Stomach (tissue), 9 donors: ENCODE measurements around the gene DLG2. TPM values are rescaled to one million over a fixed set of nuclear protein-coding genes. Genes with fewer than 3 reads are reported as not detected.

Experiments used
- DNase-seq, 2 donors: peaks; one replicate each; pipeline versions ENCODE4 v3.0.0 to v3.0.0-alpha.2; 2013 to 2019
- H3K27ac ChIP-seq, 5 donors: fragments of 200-600 bp in 4 of 5; sonication (generic) in 4 of 5; one replicate each; pipeline ENCODE4 v1.5.1; 2013 to 2019; ENCODE audit warnings: mild to moderate bottlenecking in 1 of 5, moderate library complexity in 1 of 5
- H3K27me3 ChIP-seq, 3 donors: fragments of 200-600 bp; sonication (generic); one replicate each; pipeline ENCODE4 v1.5.1; 2017 to 2019; ENCODE audit warnings: mixed run types in 1 of 3
- H3K36me3 ChIP-seq, 4 donors: fragments of 200-600 bp; sonication (generic); 1 replicate in 3 of 4; 2 replicates in 1 of 4; pipeline ENCODE4 v1.5.1; 2016 to 2019
- H3K4me1 ChIP-seq, 4 donors: fragments of 200-600 bp; sonication (generic); one replicate each; pipeline ENCODE4 v1.5.1; 2016 to 2019
- H3K4me3 ChIP-seq, 4 donors: fragments of 200-600 bp; sonication (generic) in 3 of 4; one replicate each; pipeline ENCODE4 v1.5.1; 2016 to 2019; ENCODE audit warnings: mild to moderate bottlenecking in 1 of 4
- H3K9me3 ChIP-seq, 4 donors: fragments of 200-600 bp; sonication (generic); one replicate each; pipeline ENCODE4 v1.5.1; 2016 to 2019
- CTCF ChIP-seq, 7 experiments: fragments of 450-650 bp in 4 of 7; fragments of 200-600 bp in 3 of 7; sonication (generic) in 3 of 7; IDR thresholded peaks; one replicate each; pipeline ENCODE4 v1.5.1; 2016 to 2019; ENCODE audit warnings: antibody characterized with exemption in 7 of 7, control low read depth in 2 of 7, mild to moderate bottlenecking in 1 of 7
- EP300 ChIP-seq: sonication (generic); formaldehyde crosslinking; IDR thresholded peaks from one replicate; pipeline ENCODE4 v1.6.1; 2017; ENCODE audit warnings: antibody characterized with exemption
- POLR2A ChIP-seq, 4 donors: fragments of 450-650 bp; IDR thresholded peaks; one replicate each; pipeline ENCODE4 v1.6.1; 2016; ENCODE audit warnings: antibody characterized with exemption in 4 of 4, control low read depth in 2 of 4, mild to moderate bottlenecking in 1 of 4, moderate library complexity in 1 of 4
- POLR2AphosphoS5 ChIP-seq, 3 donors: sonication (generic); formaldehyde crosslinking; IDR thresholded peaks; one replicate each; pipeline ENCODE4 v1.6.1; 2016; ENCODE audit warnings: antibody characterized with exemption in 3 of 3
- WGBS, 5 donors: extraction: QIAGEN DNeasy Blood & Tissue Kit in 3 of 5; methylation state at CpG; one replicate each; pipeline versions ENCODE4 v1.1.5 to v1.1.7; 2013 to 2018; 5-methylcytosine and 5-hydroxymethylcytosine counted together
- intact Hi-C: fragments of 100-400 bp; cut with DNase I; formaldehyde crosslinking; loops from one replicate; pipeline ENCODE4 v1.15.1; 2023; ENCODE audit warnings: low total_unique reads
- polyA plus RNA-seq, 3 donors: library from polyadenylated mRNA; stranded (reverse); fragments of 200-250 nt; gene quantifications; one replicate each; pipeline ENCODE4 v1.2.3, GENCODE V29; 2013
- total RNA-seq, 5 donors: library from RNA; depleted of rRNA; stranded (reverse); fragments of >200 nt; gene quantifications; one replicate each; pipeline versions ENCODE4 v1.1.0 to v1.2.3, GENCODE V29; 2014 to 2016
- donor health status: healthy with polysubstance abuse.
- donor health status: Bipolar disorder and iron deficiency.
- donor health status: healthy.

DLG2 gene
- total and polyA plus RNA-seq, 8 donors = 1.3 to 19.1 (median 3.5) TPM

GRCh38 chr11:84437071-84437980, 1189.8 kb downstream of the DLG2 start:
- Histone ChIP-seq H3K27me3 (no peaks in the 10 kb centered on the region), H3K4me3 (peak overlapping the region; percentile 17 to 29 (median 26)), H3K4me1 (peaks cover 0 to 11% (median 0%) of the 10 kb centered on the region in 4 donors), H3K9me3 (peaks cover 0 to 4% (median 0%) of the 10 kb centered on the region in 4 donors), H3K27ac (no peak overlapping the region), H3K36me3 (no peaks in the 10 kb centered on the region)
- DNase-seq = peak; percentile 53 to 75
- intact Hi-C loops = no loop called here
- TF ChIP-seq CTCF (IDR thresholded peaks at IDR 0.05) (no peak), EP300 (no peak), POLR2A (IDR thresholded peaks at IDR 0.05) (no peak), POLR2AphosphoS5 (IDR thresholded peaks at IDR 0.05) (no peak)
- 8 to 20% (median 12%) methylated on average over 17 to 21 of the region's 21 CpGs for WGBS, 5 donors

- DNase-seq = peak in 1 of 2 donors; percentile 6
- no peaks in the 10 kb centered on the region for H3K9me3 ChIP-seq
These were observed 1196.5 kb downstream of the DLG2 start for GRCh38 chr11:84430661-84431060.

GRCh38 chr11:84425673-84426072, 1201.5 kb downstream of the DLG2 start:
- H3K4me3 ChIP-seq = no peak overlapping the region
- no peaks in the 10 kb centered on the region for H3K36me3 ChIP-seq
- H3K27me3 ChIP-seq = no peaks in the 10 kb centered on the region
- no peak for DNase-seq
- no peak overlapping the region for H3K27ac ChIP-seq
- TF ChIP-seq EP300 (no peak), POLR2A (IDR thresholded peaks at IDR 0.05) (no peak), CTCF (IDR thresholded peaks at IDR 0.05) (no peak), POLR2AphosphoS5 (IDR thresholded peaks at IDR 0.05) (no peak)
- H3K9me3 ChIP-seq = no peaks in the 10 kb centered on the region
- H3K4me1 ChIP-seq = no peaks in the 10 kb centered on the region
- intact Hi-C loops = no loop called here

More at GRCh38 chr11:84430661-84431060, 1196.5 kb downstream of the DLG2 start:
- no peaks in the 10 kb centered on the region for H3K27me3 ChIP-seq
- WGBS, 5 donors = 68 to 91% (median 70%) methylated on average over 2 of the region's 2 CpGs
- H3K4me3 ChIP-seq = no peak overlapping the region
- H3K36me3 ChIP-seq = no peaks in the 10 kb centered on the region
- TF ChIP-seq CTCF (IDR thresholded peaks at IDR 0.05) = no peak
- TF ChIP-seq POLR2AphosphoS5 (IDR thresholded peaks at IDR 0.05) = no peak
- no peak for TF ChIP-seq EP300
- H3K27ac ChIP-seq = no peak overlapping the region
- H3K4me1 ChIP-seq = no peaks in the 10 kb centered on the region
- intact Hi-C loops = no loop called here

- intact Hi-C loops = no loop called here
- TF ChIP-seq EP300 (no peak), CTCF (IDR thresholded peaks at IDR 0.05) (no peak), POLR2A (IDR thresholded peaks at IDR 0.05) (no peak), POLR2AphosphoS5 (IDR thresholded peaks at IDR 0.05) (no peak)
These were observed 1206.9 kb downstream of the DLG2 start for GRCh38 chr11:84420271-84420670.

More at GRCh38 chr11:84420271-84420670, 1206.9 kb downstream of the DLG2 start:
- peak in 1 of 2 donors; percentile 7 for DNase-seq
- Histone ChIP-seq H3K36me3 (no peaks in the 10 kb centered on the region), H3K9me3 (no peaks in the 10 kb centered on the region), H3K27me3 (no peaks in the 10 kb centered on the region), H3K4me1 (no peaks in the 10 kb centered on the region), H3K27ac (no peak overlapping the region), H3K4me3 (no peak overlapping the region)
- 52 to 68% (median 64%) methylated on average over 4 of the region's 4 CpGs for WGBS, 5 donors
